Measurements from ENCODE around the gene NT5DC3. TPM values are rescaled to one million over a fixed set of nuclear protein-coding genes. Genes with fewer than 3 reads are reported as not detected.

The NT5DC3 gene
- total and polyA plus RNA-seq, 2 donors (not counting 3 experiments of a cell fraction or from before 2014, with no cell fraction given), result 1.5 to 6.7 TPM

GRCh38 chr12:103798586-103798985 is 42.4 kb downstream of the NT5DC3 start:
- ChIA-PET CTCF (interaction anchor here (1.7 kb wide), 1 partner anchor 27 kb away, joined by 4 read pairs; no protein-coding TSS in a partner anchor), POLR2A (no interaction called here)
- Histone ChIP-seq H4K20me1 (replicated peaks; ENCODE audit: control insufficient read depth, extremely low read depth, insufficient read depth, low read length) (no peaks in the 10 kb centered on the region), H3K79me2 (ENCODE audit: control insufficient read depth, insufficient read depth, low read length) (no peaks in the 10 kb centered on the region), H3K4me3 (replicated peaks in 1 of 3; ENCODE audit: insufficient read depth in 1 of 3, low read depth in 1 of 3, low read length in 3 of 3) (no peak overlapping the region), H3K27ac (ENCODE audit: insufficient read depth, low read depth, low read length) (no peak overlapping the region), H3K27me3 (ENCODE audit: control insufficient read depth in 2 of 2, insufficient read depth in 2 of 2, low read length in 2 of 2) (no peaks in the 10 kb centered on the region), H3K4me1 (ENCODE audit: control insufficient read depth, extremely low read depth, insufficient read depth, low read length) (peaks cover 22% of the 10 kb centered on the region), H3K36me3 (ENCODE audit: control insufficient read depth in 2 of 2, extremely low read depth in 1 of 2, insufficient read depth in 2 of 2, low read length in 2 of 2) (no peaks in the 10 kb centered on the region), H2AFZ (ENCODE audit: low read depth, low read length) (no peak overlapping the region), H3K9me1 (replicated peaks; ENCODE audit: control insufficient read depth, extremely low read depth, insufficient read depth, low read length) (no peaks in the 10 kb centered on the region), H3K9me3 (replicated peaks; ENCODE audit: control insufficient read depth, insufficient read depth, low read length) (no peaks in the 10 kb centered on the region), H3K9ac (replicated peaks; ENCODE audit: extremely low read depth, insufficient read depth, low read length) (no peak overlapping the region), H3K4me2 (ENCODE audit: insufficient read depth, low read length) (no peak overlapping the region)
- FAIRE-seq (no peak), DNase-seq (ENCODE audit: low read depth, low spot score) (no peak)
- no peak for TF ChIP-seq EZH2 (IDR thresholded peaks at IDR 0.05; ENCODE audit: borderline replicate concordance, low read depth, low read length, severe bottlenecking)
- no peak for TF ChIP-seq POLR2AphosphoS5 (IDR thresholded peaks at IDR 0.05; ENCODE audit: insufficient read depth, low read depth, low read length)
- TF ChIP-seq FOS (IDR thresholded peaks at IDR 0.05; ENCODE audit: borderline replicate concordance, insufficient read depth, low read length), result no peak
- TF ChIP-seq GATA2 (IDR thresholded peaks at IDR 0.05; ENCODE audit: insufficient read depth, insufficient read length, low read depth, low read length), result no peak
- no peak for TF ChIP-seq MYC (IDR thresholded peaks at IDR 0.05; ENCODE audit: low read depth, low read length)
- TF ChIP-seq CTCF (IDR thresholded peaks at IDR 0.05; ENCODE audit: extremely low read depth in 1 of 2, insufficient read depth in 1 of 2, low read depth in 1 of 2, low read length in 2 of 2), result no peak
- no peak for TF ChIP-seq JUN (IDR thresholded peaks at IDR 0.05; ENCODE audit: borderline replicate concordance, insufficient read depth, insufficient read length, low read depth)
- no peak for TF ChIP-seq MAX (IDR thresholded peaks at IDR 0.05; ENCODE audit: insufficient read depth, insufficient read length)
- no peak for TF ChIP-seq POLR2A (IDR thresholded peaks at IDR 0.05; ENCODE audit: low read depth, low read length)
- dilution Hi-C loops (cut with MboI; ENCODE audit: extremely low pct_ligation_motif_present, low sequenced_read_pairs), result no loop called here
- no TSS peak for BruUV-seq (replicated peaks)
- intact Hi-C loops (cut with micrococcal nuclease), result no loop called here

All from endothelial cell of umbilical vein (primary cell).